ENCODE results near the gene DTHD1. TPM values are rescaled to one million over a fixed set of nuclear protein-coding genes. Genes with fewer than 3 reads are reported as not detected.

The DTHD1 gene
- total and polyA plus RNA-seq, 4 donors, result 0.06 to 0.42 (median 0.07) TPM; not detected in 1

- no peak for DNase-seq (ENCODE audit: low spot score)
- Histone ChIP-seq H3K27ac (ENCODE audit: low read depth in 1 of 2, low read length in 2 of 2) (no peak overlapping the region), H3K9ac (ENCODE audit: low read depth in 1 of 2, low read length in 2 of 2) (no peak overlapping the region), H3K4me3 (ENCODE audit: low read depth in 1 of 3, low read length in 3 of 3) (no peak overlapping the region), H3K9me3 (ENCODE audit: control insufficient read depth in 4 of 4, low read length in 3 of 4) (no peaks in the 10 kb centered on the region), H3K4me1 (ENCODE audit: control insufficient read depth in 4 of 4, insufficient read depth in 4 of 4, low read length in 3 of 4) (no peaks in the 10 kb centered on the region), H3K36me3 (ENCODE audit: control insufficient read depth in 4 of 4, insufficient read depth in 3 of 4, low read depth in 1 of 4, low read length in 3 of 4) (no peaks in the 10 kb centered on the region), H3K27me3 (ENCODE audit: control insufficient read depth in 4 of 4, insufficient read depth in 4 of 4, low read length in 3 of 4) (no peaks in the 10 kb centered on the region)
- 93% methylated on average over 6 of the region's 6 CpGs for WGBS
- no peak for TF ChIP-seq ZBTB33 (IDR thresholded peaks at IDR 0.05)
These were observed 60.5 kb downstream of the DTHD1 start for GRCh38 chr4:36341936-36342335.

DNA sequence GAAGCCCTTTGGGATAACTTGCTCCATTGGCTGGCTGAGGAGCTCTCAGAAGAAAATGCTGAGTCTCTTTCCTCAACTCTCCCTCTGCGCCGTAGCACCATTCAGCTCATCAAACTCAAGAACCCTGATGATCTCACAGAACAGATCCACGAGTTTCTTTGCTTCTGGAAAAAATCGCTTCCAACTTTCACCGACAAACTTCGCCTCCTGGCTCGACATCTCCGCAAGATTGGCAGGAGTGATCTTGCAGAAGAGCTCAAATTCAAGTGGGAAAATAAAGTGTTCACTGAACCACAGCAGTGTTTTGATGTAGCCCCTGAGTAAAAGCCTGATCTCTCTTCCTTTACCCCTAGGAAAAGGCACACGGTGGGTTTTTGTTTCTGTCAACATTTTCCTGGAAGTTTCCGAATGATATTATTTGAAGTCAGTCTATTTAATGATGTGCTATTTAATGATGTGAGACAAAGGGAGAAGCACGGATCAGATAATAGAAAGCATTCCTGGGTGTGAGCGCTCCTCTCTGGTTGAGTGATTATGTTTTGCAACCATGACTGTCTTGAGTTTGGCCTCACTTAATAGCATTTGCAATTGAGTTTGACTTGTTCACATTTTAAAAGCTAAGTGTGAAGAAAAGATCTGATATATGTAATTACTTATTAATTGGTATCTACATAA is 62.2 kb downstream of the DTHD1 start:
- no peaks in the 10 kb centered on the region for H3K36me3 ChIP-seq (ENCODE audit: control insufficient read depth in 4 of 4, insufficient read depth in 3 of 4, low read depth in 1 of 4, low read length in 3 of 4)
- DNase-seq (ENCODE audit: low spot score), result no peak
- TF ChIP-seq REST (IDR thresholded peaks at IDR 0.05), result no peak
- TF ChIP-seq RAD21 (IDR thresholded peaks at IDR 0.05), result no peak
- TF ChIP-seq HNF4G (IDR thresholded peaks at IDR 0.05), result no peak
- no peak for TF ChIP-seq ZBTB33 (IDR thresholded peaks at IDR 0.05)
- TF ChIP-seq NR2F2 (IDR thresholded peaks at IDR 0.05), result no peak
- no peak for TF ChIP-seq RXRA (IDR thresholded peaks at IDR 0.05)
- no peak for TF ChIP-seq TAF1 (conservative IDR thresholded peaks at IDR 0.05)
- TF ChIP-seq FOXA1 (IDR thresholded peaks at IDR 0.05), result no peak
- TF ChIP-seq JUND (IDR thresholded peaks at IDR 0.05), result no peak
- no peak for TF ChIP-seq GABPA (IDR thresholded peaks at IDR 0.05 in 1 of 2, conservative IDR thresholded peaks at IDR 0.05 in 1 of 2)
- no peak for TF ChIP-seq YY1 (IDR thresholded peaks at IDR 0.05)
- TF ChIP-seq EGR1 (IDR thresholded peaks at IDR 0.05; ENCODE audit: low read depth in 2 of 2), result no peak
- TF ChIP-seq, protein P1, sequence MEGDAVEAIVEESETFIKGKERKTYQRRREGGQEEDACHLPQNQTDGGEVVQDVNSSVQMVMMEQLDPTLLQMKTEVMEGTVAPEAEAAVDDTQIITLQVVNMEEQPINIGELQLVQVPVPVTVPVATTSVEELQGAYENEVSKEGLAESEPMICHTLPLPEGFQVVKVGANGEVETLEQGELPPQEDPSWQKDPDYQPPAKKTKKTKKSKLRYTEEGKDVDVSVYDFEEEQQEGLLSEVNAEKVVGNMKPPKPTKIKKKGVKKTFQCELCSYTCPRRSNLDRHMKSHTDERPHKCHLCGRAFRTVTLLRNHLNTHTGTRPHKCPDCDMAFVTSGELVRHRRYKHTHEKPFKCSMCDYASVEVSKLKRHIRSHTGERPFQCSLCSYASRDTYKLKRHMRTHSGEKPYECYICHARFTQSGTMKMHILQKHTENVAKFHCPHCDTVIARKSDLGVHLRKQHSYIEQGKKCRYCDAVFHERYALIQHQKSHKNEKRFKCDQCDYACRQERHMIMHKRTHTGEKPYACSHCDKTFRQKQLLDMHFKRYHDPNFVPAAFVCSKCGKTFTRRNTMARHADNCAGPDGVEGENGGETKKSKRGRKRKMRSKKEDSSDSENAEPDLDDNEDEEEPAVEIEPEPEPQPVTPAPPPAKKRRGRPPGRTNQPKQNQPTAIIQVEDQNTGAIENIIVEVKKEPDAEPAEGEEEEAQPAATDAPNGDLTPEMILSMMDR (IDR thresholded peaks at IDR 0.05; ENCODE audit: low read depth, low read length, missing input control), result no peak
- TF ChIP-seq FOXA2 (IDR thresholded peaks at IDR 0.05), result no peak
- TF ChIP-seq, protein P2, sequence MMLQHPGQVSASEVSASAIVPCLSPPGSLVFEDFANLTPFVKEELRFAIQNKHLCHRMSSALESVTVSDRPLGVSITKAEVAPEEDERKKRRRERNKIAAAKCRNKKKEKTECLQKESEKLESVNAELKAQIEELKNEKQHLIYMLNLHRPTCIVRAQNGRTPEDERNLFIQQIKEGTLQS (IDR thresholded peaks at IDR 0.05), result no peak

More for the DNA sequence above, 62.2 kb downstream of the DTHD1 start:
- peaks cover 3 to 6% (median 5%) of the 10 kb centered on the region in 4 donors for H3K4me1 ChIP-seq (ENCODE audit: control insufficient read depth in 4 of 4, insufficient read depth in 4 of 4, low read length in 3 of 4)
- H3K27me3 ChIP-seq (ENCODE audit: control insufficient read depth in 4 of 4, insufficient read depth in 4 of 4, low read length in 3 of 4), result no peaks in the 10 kb centered on the region
- 95% methylated on average over 12 of the region's 12 CpGs for WGBS
- H3K27ac ChIP-seq (ENCODE audit: low read depth in 1 of 2, low read length in 2 of 2), result no peak overlapping the region
- H3K9me3 ChIP-seq (ENCODE audit: control insufficient read depth in 4 of 4, low read length in 3 of 4), result no peaks in the 10 kb centered on the region
- H3K4me3 ChIP-seq (ENCODE audit: low read depth in 1 of 3, low read length in 3 of 3), result no peak overlapping the region
- no peak overlapping the region for H3K9ac ChIP-seq (ENCODE audit: low read depth in 1 of 2, low read length in 2 of 2)

Measured in liver (tissue), 9 donors.